SK-N-MC (cell line): ENCODE results near the gene ARIH1.
"Not testable (repeated sequence)": the region's sequence is repeated elsewhere in the genome, so short reads cannot be mapped to it uniquely, and the experiment has no call there.

Experiments
- DNase-seq: peaks from one replicate; pipeline ENCODE4 v3.0.0-alpha.2; 2011; ENCODE audit warnings: low read depth, low spot score
- H3K27ac ChIP-seq: fragments of 200-600 bp; sonication (generic); 2 replicates; pipeline ENCODE4 v1.5.1; 2016; ENCODE audit warnings: mixed run types
- H3K36me3 ChIP-seq: fragments of 200-600 bp; sonication (generic); 2 replicates; pipeline ENCODE4 v1.6.1; 2017; ENCODE audit warnings: antibody characterized with exemption, low read length, mixed read lengths; ENCODE audit not compliant: insufficient read depth
- H3K4me3 ChIP-seq: fragments of 200-600 bp; sonication (generic); 2 replicates; pipeline ENCODE4 v1.5.1; 2016
- H3K9ac ChIP-seq: fragments of 200-600 bp; sonication (generic); 2 replicates; pipeline ENCODE4 v1.8.0; 2017; ENCODE audit warnings: mixed run types, mixed read lengths; ENCODE audit not compliant: insufficient read length
- H3K9me3 ChIP-seq: fragments of 200-600 bp; sonication (generic); 2 replicates; pipeline ENCODE4 v1.6.1; 2017; ENCODE audit warnings: low read depth, mild to moderate bottlenecking, antibody characterized with exemption, low read length, moderate library complexity, mixed read lengths
- EZH2 ChIP-seq: fragments of 200-600 bp; sonication (generic); IDR thresholded peaks from one replicate; pipeline ENCODE4 v1.6.1; 2017; ENCODE audit warnings: antibody characterized with exemption
- FOXP2 ChIP-seq: optimal IDR thresholded peaks from 2 replicates; pipeline ENCODE3; 2011; ENCODE audit warnings: mild to moderate bottlenecking, moderate library complexity; ENCODE audit not compliant: insufficient read depth; ENCODE audit errors: extremely low read length, control extremely low read depth
- POLR2AphosphoS5 ChIP-seq: IDR thresholded peaks from 2 replicates; pipeline ENCODE4 v1.6.1; 2012; ENCODE audit warnings: mild to moderate bottlenecking, low read depth, low read length, borderline replicate concordance

ARIH1 gene

DNA sequence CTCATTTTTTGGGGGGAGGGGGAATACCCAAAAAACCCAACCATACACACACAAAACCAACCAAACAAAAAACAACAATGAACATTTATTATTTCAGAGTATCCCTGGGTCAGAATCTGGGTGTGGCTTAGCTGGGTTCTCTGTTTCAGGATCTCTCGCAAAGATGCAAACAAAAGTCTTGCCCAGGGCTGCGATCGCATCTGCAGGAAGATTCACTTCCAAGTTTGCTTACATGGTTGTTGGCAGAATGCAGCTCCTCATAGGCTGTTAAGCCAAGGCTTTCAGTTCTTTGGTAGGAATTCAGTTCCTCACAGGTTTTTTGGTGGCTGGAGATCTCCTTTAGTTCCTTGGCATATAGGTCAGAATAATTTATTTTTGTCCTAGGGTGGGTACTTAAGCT is 13.7 kb upstream of the ARIH1 start:
- no peaks in the 10 kb centered on the region for H3K9me3 ChIP-seq
- no peak overlapping the region for H3K9ac ChIP-seq
- no peak for DNase-seq
- H3K27ac ChIP-seq: no peak overlapping the region
- TF ChIP-seq POLR2AphosphoS5 (no peak), FOXP2 (no peak), EZH2 (no peak)
- H3K4me3 ChIP-seq: no peak overlapping the region
- H3K36me3 ChIP-seq: no peaks in the 10 kb centered on the region

DNA sequence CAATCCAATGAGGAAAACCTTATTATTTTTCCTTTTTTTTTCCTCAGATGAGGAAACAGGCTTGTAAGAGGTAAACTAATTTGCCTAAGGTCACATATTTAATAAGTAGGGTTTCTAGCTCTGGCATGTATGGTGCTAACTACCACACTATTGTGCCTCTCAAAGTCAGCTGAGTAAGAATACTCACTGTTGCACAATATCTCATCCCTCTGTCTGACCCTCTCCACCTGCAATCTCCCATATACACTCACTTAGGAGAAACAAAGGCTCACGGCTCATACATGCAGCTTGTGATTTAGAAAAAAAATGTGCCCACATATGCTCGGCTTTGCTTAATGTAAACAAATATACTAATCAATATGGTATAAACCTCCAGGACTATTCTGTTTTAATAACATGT is 10.4 kb upstream of the ARIH1 start:
- no peaks in the 10 kb centered on the region for H3K36me3 ChIP-seq
- TF ChIP-seq FOXP2 (no peak), EZH2 (no peak)
- no peak overlapping the region for H3K9ac ChIP-seq
- H3K4me3 ChIP-seq: no peak overlapping the region
- H3K27ac ChIP-seq: no peak overlapping the region
- no peak for DNase-seq
- no peaks in the 10 kb centered on the region for H3K9me3 ChIP-seq

DNA sequence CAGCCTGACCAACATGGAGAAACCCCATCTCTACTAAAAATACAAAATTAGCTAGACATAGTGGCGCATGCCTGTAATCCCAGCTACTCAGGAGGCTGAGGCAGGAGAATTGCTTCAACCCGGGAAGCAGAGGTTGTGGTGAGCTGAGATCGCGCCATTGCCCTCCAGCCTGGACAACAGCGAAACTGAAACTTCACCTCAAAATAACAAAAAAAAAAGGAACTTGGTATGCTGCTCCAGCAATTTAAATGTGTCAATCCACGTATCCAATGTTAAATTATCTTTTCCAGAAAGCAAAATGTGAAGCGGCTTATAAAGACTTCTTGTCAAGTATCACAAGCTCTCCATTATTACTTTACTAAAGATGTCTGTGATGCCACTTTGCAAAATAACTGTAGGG is 9.9 kb upstream of the ARIH1 start:
- TF ChIP-seq FOXP2 (no peak), POLR2AphosphoS5 (no peak), EZH2 (no peak)
- Histone ChIP-seq H3K9me3 (no peaks in the 10 kb centered on the region), H3K36me3 (no peaks in the 10 kb centered on the region), H3K4me3 (no peak overlapping the region), H3K9ac (no peak overlapping the region), H3K27ac (no peak overlapping the region)
- no peak for DNase-seq

DNA sequence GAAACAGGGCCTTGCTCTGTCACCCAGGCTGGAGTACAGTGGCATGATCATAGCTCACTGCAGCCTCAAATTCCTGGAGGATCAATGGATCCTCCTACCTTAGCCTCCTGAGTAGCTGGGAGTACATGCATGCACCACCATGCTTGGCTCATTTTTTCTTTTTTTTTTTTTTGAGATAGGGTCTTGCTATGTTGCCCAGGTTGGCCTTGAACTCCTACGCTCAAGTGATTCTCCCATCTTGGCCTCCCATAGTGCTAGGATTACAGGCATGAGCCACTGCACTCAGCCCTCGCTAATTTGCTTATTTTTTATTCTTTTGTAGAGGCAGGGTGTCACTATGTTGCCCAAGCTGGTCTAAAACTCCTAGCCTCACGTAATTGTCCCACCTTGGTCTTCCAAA is 6.0 kb upstream of the ARIH1 start:
- DNase-seq: no peak
- no peak for TF ChIP-seq FOXP2
- no peak for TF ChIP-seq POLR2AphosphoS5
- no peak for TF ChIP-seq EZH2

DNA sequence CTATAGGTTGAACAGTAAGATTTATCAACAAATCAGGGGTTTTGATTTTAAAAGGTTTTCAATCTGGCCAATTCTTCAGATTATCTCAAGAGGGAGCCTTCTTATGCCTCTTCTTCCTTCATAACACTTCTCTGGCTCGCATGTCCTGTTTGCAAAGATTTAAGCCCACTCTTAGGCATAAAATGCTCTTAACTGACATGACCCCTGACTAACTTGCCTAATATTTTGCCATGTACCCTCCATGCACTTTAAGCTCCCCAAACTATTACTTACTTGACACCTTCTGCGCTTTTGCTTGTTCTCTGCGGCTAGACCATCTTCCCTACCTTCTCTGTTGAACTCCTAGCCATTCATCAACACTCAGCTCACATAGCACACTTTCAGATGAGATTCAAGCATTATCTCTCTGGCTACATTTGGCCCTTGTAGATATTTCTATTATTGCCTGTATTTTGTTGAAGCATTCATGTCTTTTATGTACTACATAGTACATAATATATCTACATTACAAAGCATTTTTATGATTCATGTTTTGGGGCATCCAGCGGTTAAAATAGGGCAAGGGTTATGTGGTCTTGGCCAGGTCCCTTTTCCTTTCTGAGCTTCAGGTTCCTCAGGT is 1.0 kb upstream of the ARIH1 start:
- H3K4me3 ChIP-seq: peak overlapping the region; percentile 96
- H3K9ac ChIP-seq: peak overlapping the region; percentile 98
- no peaks in the 10 kb centered on the region for H3K9me3 ChIP-seq
- peaks cover 19% of the 10 kb centered on the region for H3K36me3 ChIP-seq
- DNase-seq: peak; percentile 5
- H3K27ac ChIP-seq: peak overlapping the region; percentile 95
- TF ChIP-seq POLR2AphosphoS5 (no peak), FOXP2 (no peak), EZH2 (no peak)

More for the DNA sequence above, 6.0 kb upstream of the ARIH1 start:
- Histone ChIP-seq H3K9ac (no peak overlapping the region), H3K36me3 (no peaks in the 10 kb centered on the region), H3K4me3 (no peak overlapping the region), H3K27ac (no peak overlapping the region), H3K9me3 (no peaks in the 10 kb centered on the region)

DNA sequence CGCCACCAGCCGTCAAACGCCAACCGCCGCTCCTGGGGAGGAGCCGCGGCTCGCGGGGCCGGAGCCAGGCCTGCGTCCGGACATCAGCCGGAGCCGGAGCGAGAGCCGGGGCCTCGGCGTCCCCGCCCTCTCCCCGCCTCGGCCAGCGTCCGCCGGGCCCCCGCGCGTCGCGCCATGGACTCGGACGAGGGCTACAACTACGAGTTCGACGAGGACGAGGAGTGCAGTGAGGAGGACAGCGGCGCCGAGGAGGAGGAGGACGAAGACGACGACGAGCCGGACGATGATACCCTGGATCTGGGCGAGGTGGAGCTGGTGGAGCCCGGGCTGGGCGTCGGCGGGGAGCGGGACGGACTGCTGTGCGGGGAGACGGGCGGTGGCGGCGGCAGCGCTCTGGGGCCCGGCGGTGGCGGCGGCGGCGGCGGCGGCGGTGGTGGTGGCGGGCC is 359 bp downstream of the ARIH1 start:
- DNase-seq: no peak
- Histone ChIP-seq H3K9me3 (no peaks in the 10 kb centered on the region), H3K9ac (peak overlapping the region; percentile 98), H3K4me3 (peak overlapping the region; percentile 96), H3K36me3 (peaks cover 33% of the 10 kb centered on the region), H3K27ac (peak overlapping the region; percentile 95)
- TF ChIP-seq EZH2: no peak
- TF ChIP-seq POLR2AphosphoS5: no peak
- no peak for TF ChIP-seq FOXP2

DNA sequence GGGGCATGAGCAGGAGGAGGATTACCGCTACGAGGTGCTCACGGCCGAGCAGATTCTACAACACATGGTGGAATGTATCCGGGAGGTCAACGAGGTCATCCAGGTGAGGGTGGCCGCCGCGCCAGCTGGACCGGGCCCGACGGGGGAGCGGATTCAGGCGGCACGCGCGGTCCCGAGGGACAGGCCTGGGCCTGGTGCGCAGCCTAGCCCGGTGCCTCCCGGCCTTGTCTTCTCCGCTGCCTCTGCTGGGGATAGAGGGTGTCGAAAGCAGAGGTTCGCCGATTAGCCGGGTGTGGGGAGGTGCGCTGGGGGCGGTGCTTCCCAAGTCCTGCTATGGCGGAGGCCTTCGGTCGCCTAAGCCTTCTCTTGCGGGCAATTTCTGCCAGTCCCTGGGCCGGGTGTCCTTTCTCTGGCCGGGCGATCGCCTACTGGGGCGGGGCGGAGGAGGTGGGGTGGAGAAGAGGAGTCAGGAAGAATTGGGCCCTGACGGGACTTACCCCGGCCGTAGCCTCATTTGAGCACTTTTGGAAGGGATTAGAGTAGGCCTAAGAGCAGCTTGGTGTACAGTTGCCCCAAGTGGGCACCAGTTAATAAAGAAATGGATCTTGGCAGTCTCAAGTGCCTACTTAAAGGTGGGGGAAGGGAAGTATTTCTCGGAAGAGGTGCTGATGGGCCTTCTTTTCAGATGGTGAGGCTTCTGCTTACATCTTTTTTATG is 940 bp downstream of the ARIH1 start:
- Histone ChIP-seq H3K36me3 (peaks cover 37% of the 10 kb centered on the region), H3K27ac (peak overlapping the region; percentile 95), H3K9me3 (no peaks in the 10 kb centered on the region), H3K9ac (peak overlapping the region; percentile 98), H3K4me3 (peak overlapping the region; percentile 96)
- TF ChIP-seq POLR2AphosphoS5: peak; percentile 43; the same call in 1 of the 2 replicates
- no peak for TF ChIP-seq EZH2
- no peak for TF ChIP-seq FOXP2
- DNase-seq: peak; percentile 32

DNA sequence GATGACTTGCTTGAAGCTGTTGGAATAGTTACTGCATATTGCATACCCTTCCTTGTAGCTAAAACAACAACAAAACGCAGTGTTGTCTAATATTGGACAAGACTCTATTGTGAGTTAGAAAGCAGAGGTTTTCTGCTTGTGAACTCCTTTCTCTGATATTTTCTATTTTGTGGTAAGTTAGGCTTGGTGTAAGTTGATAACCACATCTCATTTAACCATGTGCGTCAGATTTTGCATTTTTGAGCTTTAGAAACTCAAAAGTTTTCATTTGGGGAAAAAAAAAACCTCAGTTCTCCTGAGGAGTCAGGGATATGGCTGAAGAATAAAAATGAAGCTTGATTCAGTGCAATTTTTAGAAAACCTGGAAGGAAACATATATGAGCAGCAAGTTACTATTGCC is 1.5 kb downstream of the ARIH1 start:
- Histone ChIP-seq H3K9ac (peak overlapping the region; percentile 98), H3K36me3 (peaks cover 39% of the 10 kb centered on the region), H3K27ac (peak overlapping the region; percentile 95; the same call in 1 of the 2 replicates), H3K4me3 (peak overlapping the region; percentile 96), H3K9me3 (no peaks in the 10 kb centered on the region)
- TF ChIP-seq FOXP2 (no peak), POLR2AphosphoS5 (no peak), EZH2 (no peak)
- DNase-seq: no peak

DNA sequence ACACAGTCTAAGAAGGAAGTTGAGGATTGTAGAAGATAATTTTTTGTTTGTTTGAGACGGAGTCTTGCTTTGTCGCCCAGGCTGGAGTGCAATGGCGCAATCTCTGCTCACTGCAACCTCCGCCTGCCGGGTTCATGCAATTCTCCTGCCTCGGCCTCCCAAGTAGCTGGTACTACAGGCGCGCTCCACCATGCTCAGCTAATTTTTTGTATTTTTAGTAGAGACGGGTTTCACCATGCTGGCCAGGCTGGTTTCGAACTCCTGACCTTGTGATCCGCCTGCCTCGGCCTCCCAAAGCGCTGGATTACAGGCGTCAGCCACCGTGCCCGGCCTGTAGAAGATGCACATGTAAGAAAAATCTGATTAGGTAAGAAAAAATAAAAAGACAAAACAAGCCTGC is 2.2 kb downstream of the ARIH1 start:
- Histone ChIP-seq H3K36me3 (peaks cover 43% of the 10 kb centered on the region), H3K4me3 (peak overlapping the region; percentile 96), H3K9ac (peak overlapping the region; percentile 98)
- not testable (repeated sequence) for DNase-seq, H3K9me3 ChIP-seq, H3K27ac ChIP-seq
